IMR-90 (cell line): Measurements from ENCODE around the gene KLF16. TPM values are rescaled to one million over a fixed set of nuclear protein-coding genes. Genes with fewer than 3 reads are reported as not detected.
A peak's percentile ranks its signal among the peaks of the same experiment; 100 is the strongest.

ENCODE experiments used
- ATAC-seq: fragments of 200-7000 bp; cut with Tn5 transposase; 2 replicates; pipeline ENCODE4 v1.9.1; 2020; ENCODE audit warnings: low read depth, mild to moderate bottlenecking, moderate library complexity
- BruUV-seq: library from RNA; stranded (reverse); fragments of 400-500 nt; replicated peaks from 2 replicates; lab custom pipeline; 2021; lab: Mats Ljungman, UMichigan
- CTCF ChIA-PET: fragments of 300-600 bp; formaldehyde crosslinking; extraction: SDS; loops from one replicate; lab custom pipeline; 2021; ENCODE audit warnings: antibody characterized with exemption; lab: Yijun Ruan, JAX
- POLR2A ChIA-PET: fragments of 300-600 bp; sonication (Branson Sonifier 250); formaldehyde crosslinking; loops from one replicate; lab custom pipeline; 2022; ENCODE audit warnings: antibody characterized with exemption; ENCODE audit not compliant: unreplicated experiment; lab: Charles Lee
- DNase-seq: peaks from one replicate; pipeline ENCODE4 v3.0.0; 2013
- H2AFZ ChIP-seq: replicated peaks from 2 replicates; pipeline ENCODE3; 2013; ENCODE audit warnings: low read length, mild to moderate bottlenecking; ENCODE audit not compliant: poor library complexity
- H2AK5ac ChIP-seq: 2 replicates; pipeline ENCODE4 v1.6.1; 2013; ENCODE audit warnings: low read depth, low read length, inconsistent platforms
- H2AK9ac ChIP-seq: replicated peaks from 2 replicates; pipeline ENCODE3; 2013; ENCODE audit warnings: mild to moderate bottlenecking, low read depth, low read length, moderate library complexity; ENCODE audit not compliant: poor library complexity
- H2BK120ac ChIP-seq: 2 replicates; pipeline ENCODE4 v1.6.1; 2013; ENCODE audit warnings: low read depth, low read length, inconsistent platforms
- H2BK15ac ChIP-seq: 3 replicates; pipeline ENCODE4 v1.6.1; 2013; ENCODE audit warnings: low read depth, low read length, inconsistent platforms
- H2BK20ac ChIP-seq: 2 replicates; pipeline ENCODE4 v1.6.1; 2013; ENCODE audit warnings: low read depth, mild to moderate bottlenecking, inconsistent platforms, low read length, moderate library complexity
- H2BK5ac ChIP-seq: 2 replicates; pipeline ENCODE4 v1.6.1; 2013; ENCODE audit warnings: mild to moderate bottlenecking, low read depth, low read length, inconsistent platforms; ENCODE audit not compliant: poor library complexity, severe bottlenecking
- H3K14ac ChIP-seq: replicated peaks from 2 replicates; pipeline ENCODE4 v1.6.1; 2013; ENCODE audit warnings: low read depth, low read length, inconsistent platforms
- H3K18ac ChIP-seq: 2 replicates; pipeline ENCODE4 v1.6.1; 2013; ENCODE audit warnings: low read depth, low read length, control low read depth
- H3K23ac ChIP-seq: 2 replicates; pipeline ENCODE4 v1.6.1; 2013; ENCODE audit warnings: low read depth, low read length, inconsistent platforms
- H3K27ac ChIP-seq: 2 replicates; pipeline ENCODE4 v1.5.1; 2013; ENCODE audit warnings: mild to moderate bottlenecking, control low read depth, low read length; ENCODE audit not compliant: insufficient read depth
- H3K27me3 ChIP-seq: 2 replicates; pipeline ENCODE4 v1.6.1; 2013; ENCODE audit warnings: low read length; ENCODE audit not compliant: control insufficient read depth, insufficient read depth
- H3K36me3 ChIP-seq: 2 replicates; pipeline ENCODE4 v1.6.1; 2013; ENCODE audit warnings: low read length, mixed read lengths; ENCODE audit not compliant: control insufficient read depth, insufficient read depth
- H3K4ac ChIP-seq: 2 replicates; pipeline ENCODE4 v1.6.1; 2013; ENCODE audit warnings: low read depth, low read length, inconsistent platforms
- H3K4me1 ChIP-seq: 2 replicates; pipeline ENCODE4 v1.6.1; 2013; ENCODE audit warnings: low read length, mixed read lengths; ENCODE audit not compliant: control insufficient read depth, insufficient read depth
- H3K4me2 ChIP-seq: 2 replicates; pipeline ENCODE4 v1.6.1; 2013; ENCODE audit warnings: low read depth, mild to moderate bottlenecking, control low read depth, low read length, moderate library complexity
- H3K4me3 ChIP-seq: 2 replicates; pipeline ENCODE4 v1.5.1; 2013; ENCODE audit warnings: low read depth, mild to moderate bottlenecking, control low read depth, low read length, moderate library complexity; ENCODE audit not compliant: insufficient read depth
- H3K56ac ChIP-seq: 2 replicates; pipeline ENCODE4 v1.6.1; 2013; ENCODE audit warnings: low read length, inconsistent platforms; ENCODE audit not compliant: insufficient read depth; ENCODE audit errors: extremely low read depth
- H3K79me1 ChIP-seq, 2 experiments: 2 replicates each; pipeline ENCODE4 v1.6.1; 2013; ENCODE audit warnings: low read length in 2 of 2, inconsistent platforms in 1 of 2, low read depth in 1 of 2
- H3K9ac ChIP-seq: 2 replicates; pipeline ENCODE4 v1.6.1; 2013; ENCODE audit warnings: low read depth, low read length, control low read depth
- H3K9me1 ChIP-seq: 2 replicates; pipeline ENCODE4 v1.6.1; 2013; ENCODE audit warnings: low read length, inconsistent platforms; ENCODE audit not compliant: insufficient read depth
- H3K9me3 ChIP-seq: 2 replicates; pipeline ENCODE4 v1.6.1; 2013; ENCODE audit warnings: low read length; ENCODE audit not compliant: control insufficient read depth, insufficient read depth
- H4K20me1 ChIP-seq: 2 replicates; pipeline ENCODE4 v1.6.1; 2013; ENCODE audit warnings: low read length, inconsistent platforms; ENCODE audit not compliant: insufficient read depth
- H4K5ac ChIP-seq: 2 replicates; pipeline ENCODE4 v1.6.1; 2013; ENCODE audit warnings: mild to moderate bottlenecking, low read depth, low read length, control low read depth
- H4K8ac ChIP-seq, 2 experiments: 2 replicates each; pipeline ENCODE4 v1.6.1; 2013; ENCODE audit warnings: low read depth in 2 of 2, low read length in 2 of 2, control low read depth in 1 of 2, inconsistent platforms in 1 of 2
- H4K91ac ChIP-seq: 2 replicates; pipeline ENCODE4 v1.6.1; 2013; ENCODE audit warnings: low read depth, low read length, inconsistent platforms; ENCODE audit not compliant: insufficient read depth
- BHLHE40 ChIP-seq: fragments of 150-350 bp; IDR thresholded peaks from 2 replicates; pipeline ENCODE4 v1.6.1; 2016; ENCODE audit warnings: mild to moderate bottlenecking, low read depth, low read length
- CEBPB ChIP-seq: IDR thresholded peaks from 2 replicates; pipeline ENCODE4 v1.6.1; 2012; ENCODE audit warnings: low read depth, low read length, improper control_type of control experiment
- CHD1 ChIP-seq: IDR thresholded peaks from 2 replicates; pipeline ENCODE4 v1.6.1; 2012; ENCODE audit warnings: low read depth, low read length, improper control_type of control experiment
- FOS ChIP-seq: fragments of 150-350 bp; IDR thresholded peaks from 2 replicates; pipeline ENCODE4 v1.6.1; 2016; ENCODE audit warnings: low read depth, low read length
- MAFK ChIP-seq: IDR thresholded peaks from 2 replicates; pipeline ENCODE4 v1.6.1; 2012; ENCODE audit warnings: low read depth, low read length, improper control_type of control experiment
- MAZ ChIP-seq: IDR thresholded peaks from 2 replicates; pipeline ENCODE4 v1.6.1; 2012; ENCODE audit warnings: low read depth, mild to moderate bottlenecking, low read length, improper control_type of control experiment, moderate library complexity, borderline replicate concordance
- MXI1 ChIP-seq: IDR thresholded peaks from 2 replicates; pipeline ENCODE4 v1.6.1; 2012; ENCODE audit warnings: low read depth, mild to moderate bottlenecking, low read length, moderate library complexity, borderline replicate concordance
- NFE2L2 ChIP-seq: fragments of 150-350 bp; IDR thresholded peaks from 2 replicates; pipeline ENCODE4 v1.6.1; 2016; ENCODE audit warnings: low read depth, mild to moderate bottlenecking, low read length
- POLR2A ChIP-seq: IDR thresholded peaks from 2 replicates; pipeline ENCODE4 v1.6.1; 2012; ENCODE audit warnings: mild to moderate bottlenecking, low read depth, low read length
- RAD21 ChIP-seq: IDR thresholded peaks from 2 replicates; pipeline ENCODE4 v1.6.1; 2012; ENCODE audit warnings: low read length, improper control_type of control experiment
- RCOR1 ChIP-seq: IDR thresholded peaks from 2 replicates; pipeline ENCODE4 v1.6.1; 2012; ENCODE audit warnings: mild to moderate bottlenecking, low read length, improper control_type of control experiment; ENCODE audit not compliant: insufficient replicate concordance
- RFX5 ChIP-seq: IDR thresholded peaks from 2 replicates; pipeline ENCODE4 v1.8.0; 2012; ENCODE audit warnings: low read depth, mild to moderate bottlenecking, low read length, moderate library complexity
- SMC3 ChIP-seq: fragments of 150-350 bp; IDR thresholded peaks from 2 replicates; pipeline ENCODE4 v1.6.1; 2016; ENCODE audit warnings: low read depth, mild to moderate bottlenecking, antibody characterized with exemption, low read length, moderate library complexity
- WGBS, 2 experiments: methylation state at CpG; one replicate each; pipeline versions ENCODE4 v1.1.5 to v1.1.7; 2013; ENCODE audit warnings: missing lambda C conversion rate in 2 of 2; ENCODE audit not compliant: insufficient read length in 1 of 2; ENCODE audit errors: extremely low coverage in 2 of 2; 5-methylcytosine and 5-hydroxymethylcytosine counted together
- dilution Hi-C: fragments of 300-500 bp; cut with HindIII; formaldehyde crosslinking; loops from one replicate; pipeline ENCODE4 v1.14.3; 2018; ENCODE audit warnings: low sequenced_read_pairs; ENCODE audit not compliant: unreplicated experiment
- in situ Hi-C: fragments of 300-500 bp; cut with MboI; formaldehyde crosslinking; loops from 3 replicates; pipeline ENCODE4 v1.14.3; 2019; ENCODE audit warnings: low sequenced_read_pairs, inconsistent platforms, mixed read lengths
- intact Hi-C: fragments of 100-400 bp; cut with micrococcal nuclease; formaldehyde crosslinking; loops from 2 replicates; pipeline ENCODE4 v1.10.0; 2022
- polyA plus RNA-seq, 3 experiments: library from polyadenylated mRNA; depleted of rRNA; stranded (reverse); fragments of >200 nt; gene quantifications; 2 replicates each; pipeline ENCODE4 v1.2.3, GENCODE V29; 2012; ENCODE audit warnings: low replicate concordance in 1 of 3
- total RNA-seq: library from RNA; depleted of rRNA; stranded (reverse); fragments of >200 nt; gene quantifications from 2 replicates; pipeline ENCODE4 v1.2.3, GENCODE V29; 2012
- TF ChIP-seq, protein P1 (sequence below): conservative IDR thresholded peaks from 2 replicates; pipeline ENCODE4 v1.5.1; 2012; ENCODE audit warnings: mild to moderate bottlenecking, low read depth, low read length, improper control_type of control experiment
- TF ChIP-seq, protein P2 (sequence below): fragments of 150-350 bp; IDR thresholded peaks from 2 replicates; pipeline ENCODE4 v1.6.1; 2016; ENCODE audit warnings: low read depth, mild to moderate bottlenecking, low read length, moderate library complexity, borderline replicate concordance
- TF ChIP-seq, protein P3 (sequence below): fragments of 150-350 bp; IDR thresholded peaks from 2 replicates; pipeline ENCODE4 v1.6.1; 2017; ENCODE audit warnings: mild to moderate bottlenecking, antibody characterized with exemption, low read length, low read depth

Gene KLF16
- total and polyA plus RNA-seq, 2 of the 4 experiments (the other 2 are of a cell fraction), result 0.90 to 13.1 TPM

DNA sequence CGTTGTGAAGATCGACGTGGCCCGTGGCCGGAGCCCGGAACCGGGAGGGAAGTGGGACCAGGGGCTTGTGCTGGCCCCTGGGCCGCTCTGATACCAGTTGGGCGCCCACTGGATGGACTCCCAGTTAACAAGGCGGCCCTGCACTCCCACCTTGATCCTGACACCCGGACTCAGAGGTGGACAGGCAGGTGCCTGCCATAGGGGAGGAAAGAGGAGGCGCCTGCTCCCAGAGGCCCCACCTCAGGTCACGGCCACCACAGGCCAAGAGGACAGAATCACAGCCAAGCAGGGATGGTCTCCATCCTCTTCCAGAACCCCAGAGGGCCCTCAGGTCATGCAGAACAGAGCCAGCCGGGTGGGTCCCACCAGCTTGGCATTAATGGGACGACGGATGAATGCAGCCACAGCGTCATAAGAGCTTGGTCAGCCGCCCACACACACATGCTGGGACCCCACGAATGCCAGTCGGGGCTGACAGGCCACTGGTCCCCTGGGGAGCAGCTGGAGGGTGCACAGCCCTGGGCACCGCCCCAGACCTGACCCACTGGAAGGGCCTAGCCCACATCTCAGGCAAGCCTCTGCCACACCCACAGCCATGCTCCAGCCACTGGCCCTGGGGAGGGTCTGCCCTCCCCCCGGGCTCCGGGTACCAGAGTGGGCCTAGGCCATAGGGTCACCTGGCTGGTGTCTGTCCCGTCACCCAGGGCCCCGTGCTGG is 9.6 kb upstream of the KLF16 start:
- Histone ChIP-seq H3K9me1 (0 out of 2 replicates have a peak, but pooled peaks cover 2% of the 10 kb centered on the region), H3K4me1 (peaks cover 12% of the 10 kb centered on the region), H4K8ac (no peak overlapping the region), H3K4me2 (no peak overlapping the region), H3K9ac (no peak overlapping the region), H3K4me3 (no peak overlapping the region), H3K56ac (no peak overlapping the region), H4K20me1 (peaks cover 40% of the 10 kb centered on the region), H3K14ac (no peak overlapping the region), H2AK9ac (peak overlapping the region; percentile 78), H4K5ac (no peak overlapping the region), H3K4ac (no peak overlapping the region), H2BK120ac (no peak overlapping the region), H4K91ac (no peak overlapping the region), H3K18ac (no peak overlapping the region), H3K27me3 (no peaks in the 10 kb centered on the region), H2BK15ac (no peak overlapping the region), H3K27ac (no peak overlapping the region), H3K79me1 (peaks cover 12 to 54% of the 10 kb centered on the region in 2 experiments), H3K9me3 (no peaks in the 10 kb centered on the region), H2AFZ (peak overlapping the region; percentile 6), H2BK20ac (no peak overlapping the region), H3K23ac (0 out of 2 replicates have a peak overlapping the region, but pooled peaks have one; percentile 27), H2BK5ac (no peak overlapping the region), H2AK5ac (no peak overlapping the region), H3K36me3 (peaks cover 18% of the 10 kb centered on the region)
- in situ Hi-C loops, result no loop called here
- WGBS, 2 experiments, result 97% methylated on average over 15 of the region's 25 CpGs; no CpG with 5 or more reads in 1 of the 2 experiments
- TF ChIP-seq CHD1 (no peak), CEBPB (no peak), RCOR1 (no peak), POLR2A (no peak), FOS (no peak), NFE2L2 (no peak), BHLHE40 (no peak), MAZ (no peak), RFX5 (no peak), RAD21 (no peak), MXI1 (no peak), SMC3 (no peak), MAFK (no peak)
- TF ChIP-seq, protein P1, sequence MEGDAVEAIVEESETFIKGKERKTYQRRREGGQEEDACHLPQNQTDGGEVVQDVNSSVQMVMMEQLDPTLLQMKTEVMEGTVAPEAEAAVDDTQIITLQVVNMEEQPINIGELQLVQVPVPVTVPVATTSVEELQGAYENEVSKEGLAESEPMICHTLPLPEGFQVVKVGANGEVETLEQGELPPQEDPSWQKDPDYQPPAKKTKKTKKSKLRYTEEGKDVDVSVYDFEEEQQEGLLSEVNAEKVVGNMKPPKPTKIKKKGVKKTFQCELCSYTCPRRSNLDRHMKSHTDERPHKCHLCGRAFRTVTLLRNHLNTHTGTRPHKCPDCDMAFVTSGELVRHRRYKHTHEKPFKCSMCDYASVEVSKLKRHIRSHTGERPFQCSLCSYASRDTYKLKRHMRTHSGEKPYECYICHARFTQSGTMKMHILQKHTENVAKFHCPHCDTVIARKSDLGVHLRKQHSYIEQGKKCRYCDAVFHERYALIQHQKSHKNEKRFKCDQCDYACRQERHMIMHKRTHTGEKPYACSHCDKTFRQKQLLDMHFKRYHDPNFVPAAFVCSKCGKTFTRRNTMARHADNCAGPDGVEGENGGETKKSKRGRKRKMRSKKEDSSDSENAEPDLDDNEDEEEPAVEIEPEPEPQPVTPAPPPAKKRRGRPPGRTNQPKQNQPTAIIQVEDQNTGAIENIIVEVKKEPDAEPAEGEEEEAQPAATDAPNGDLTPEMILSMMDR, result no peak
- TF ChIP-seq, protein P2, sequence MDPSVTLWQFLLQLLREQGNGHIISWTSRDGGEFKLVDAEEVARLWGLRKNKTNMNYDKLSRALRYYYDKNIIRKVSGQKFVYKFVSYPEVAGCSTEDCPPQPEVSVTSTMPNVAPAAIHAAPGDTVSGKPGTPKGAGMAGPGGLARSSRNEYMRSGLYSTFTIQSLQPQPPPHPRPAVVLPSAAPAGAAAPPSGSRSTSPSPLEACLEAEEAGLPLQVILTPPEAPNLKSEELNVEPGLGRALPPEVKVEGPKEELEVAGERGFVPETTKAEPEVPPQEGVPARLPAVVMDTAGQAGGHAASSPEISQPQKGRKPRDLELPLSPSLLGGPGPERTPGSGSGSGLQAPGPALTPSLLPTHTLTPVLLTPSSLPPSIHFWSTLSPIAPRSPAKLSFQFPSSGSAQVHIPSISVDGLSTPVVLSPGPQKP, result no peak
- TF ChIP-seq, protein P3, sequence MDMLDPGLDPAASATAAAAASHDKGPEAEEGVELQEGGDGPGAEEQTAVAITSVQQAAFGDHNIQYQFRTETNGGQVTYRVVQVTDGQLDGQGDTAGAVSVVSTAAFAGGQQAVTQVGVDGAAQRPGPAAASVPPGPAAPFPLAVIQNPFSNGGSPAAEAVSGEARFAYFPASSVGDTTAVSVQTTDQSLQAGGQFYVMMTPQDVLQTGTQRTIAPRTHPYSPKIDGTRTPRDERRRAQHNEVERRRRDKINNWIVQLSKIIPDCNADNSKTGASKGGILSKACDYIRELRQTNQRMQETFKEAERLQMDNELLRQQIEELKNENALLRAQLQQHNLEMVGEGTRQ, result no peak
- ChIA-PET POLR2A (no interaction called here), CTCF (no interaction called here)
- DNase-seq, result no peak
- no peak for ATAC-seq
- dilution Hi-C loops, result no loop called here
- BruUV-seq, result no TSS peak
- intact Hi-C loops, result no loop called here
